Measurements from ENCODE around the gene STK26. TPM values are rescaled to one million over a fixed set of nuclear protein-coding genes. Genes with fewer than 3 reads are reported as not detected.

The STK26 gene
- total and polyA plus RNA-seq, 2 donors (not counting 1 experiment from before 2014, with no cell fraction given): 12.4 to 32.1 TPM

DNA sequence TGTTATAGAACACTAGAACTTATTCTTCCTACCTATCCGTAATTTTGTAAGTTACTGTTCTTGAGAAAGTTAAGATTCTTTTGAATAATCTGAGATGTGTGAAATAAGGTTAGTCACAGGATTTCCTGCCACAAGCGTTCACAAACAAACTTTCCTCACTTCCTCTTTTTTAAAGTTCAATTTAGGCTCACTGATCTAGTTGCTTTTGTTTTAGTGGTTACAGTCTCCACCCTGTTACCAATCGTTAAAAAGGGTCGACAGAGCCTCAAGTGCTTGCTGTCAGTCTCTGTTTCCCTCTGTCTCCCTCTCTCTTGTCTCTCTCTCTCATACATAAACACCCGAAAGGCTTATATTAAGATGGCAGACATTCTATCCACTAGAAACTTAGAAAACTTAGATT lies 35.9 kb upstream of the STK26 start:
- POLR2A ChIA-PET: interaction anchor here (2.1 kb wide), 1 partner anchor 36 kb away, joined by 4 read pairs; the partner anchor contains the start of gene STK26
- Mint-ChIP-seq H3K4me3 (peak overlapping the region; percentile 61), H3K9me3 (ENCODE audit: insufficient read depth) (no peaks in the 10 kb centered on the region), H3K27me3 (no peaks in the 10 kb centered on the region), H3K4me1 (peaks cover 53% of the 10 kb centered on the region), H3K27ac (peak overlapping the region; percentile 98)
- Histone ChIP-seq H3K4me1 (ENCODE audit: control insufficient read depth in 2 of 2, insufficient read depth in 2 of 2, low read length in 2 of 2) (peaks cover 42 to 45% of the 10 kb centered on the region in 2 donors), H3K27me3 (replicated peaks in 1 of 4; ENCODE audit: control extremely low read depth in 1 of 4, control insufficient read depth in 3 of 4, insufficient read depth in 4 of 4, low read length in 3 of 4) (no peaks in the 10 kb centered on the region), H3K27ac (ENCODE audit: low read length in 2 of 2) (peak overlapping the region; percentile 83 to 87), H3K79me2 (ENCODE audit: control insufficient read depth, insufficient read depth, low read length) (no peaks in the 10 kb centered on the region), H3K36me3 (replicated peaks in 1 of 2; ENCODE audit: control extremely low read depth in 1 of 2, control insufficient read depth in 1 of 2, extremely low read depth in 1 of 2, insufficient read depth in 2 of 2, low read length in 1 of 2) (no peaks in the 10 kb centered on the region), H3K4me3 (ENCODE audit: control extremely low read depth in 1 of 5, extremely low read depth in 1 of 5, insufficient read depth in 1 of 5, low read depth in 2 of 5, low read length in 4 of 5) (peak overlapping the region in 3 of 5 experiments; percentile 3 to 30 (median 30)), H3K9ac (ENCODE audit: low read length) (peak overlapping the region; percentile 40), H3K9me3 (ENCODE audit: control extremely low read depth in 1 of 3, control insufficient read depth in 2 of 3, insufficient read depth in 1 of 3, low read length in 2 of 3) (peaks cover 0 to 5% (median 0%) of the 10 kb centered on the region in 3 donors), H3K4me2 (replicated peaks; ENCODE audit: low read depth, low read length, poor library complexity, severe bottlenecking) (peak overlapping the region; percentile 55), H2AFZ (ENCODE audit: insufficient read depth, low read depth, low read length, poor library complexity, severe bottlenecking) (peak overlapping the region; percentile 60), H4K20me1 (ENCODE audit: control insufficient read depth, insufficient read depth, low read length, poor library complexity, severe bottlenecking) (no peaks in the 10 kb centered on the region)
- WGBS (ENCODE audit: insufficient coverage): 0% methylated on average over 1 of the region's 5 CpGs
- DNase-seq: peak; percentile 74
- peak; percentile 93 for ATAC-seq (ENCODE audit: low read depth)
- intact Hi-C loops (cut with micrococcal nuclease): loop anchor here (1.0 kb wide), 2 partner anchors 35 to 231 kb away; no protein-coding TSS in a partner anchor
- TF ChIP-seq, protein P1, sequence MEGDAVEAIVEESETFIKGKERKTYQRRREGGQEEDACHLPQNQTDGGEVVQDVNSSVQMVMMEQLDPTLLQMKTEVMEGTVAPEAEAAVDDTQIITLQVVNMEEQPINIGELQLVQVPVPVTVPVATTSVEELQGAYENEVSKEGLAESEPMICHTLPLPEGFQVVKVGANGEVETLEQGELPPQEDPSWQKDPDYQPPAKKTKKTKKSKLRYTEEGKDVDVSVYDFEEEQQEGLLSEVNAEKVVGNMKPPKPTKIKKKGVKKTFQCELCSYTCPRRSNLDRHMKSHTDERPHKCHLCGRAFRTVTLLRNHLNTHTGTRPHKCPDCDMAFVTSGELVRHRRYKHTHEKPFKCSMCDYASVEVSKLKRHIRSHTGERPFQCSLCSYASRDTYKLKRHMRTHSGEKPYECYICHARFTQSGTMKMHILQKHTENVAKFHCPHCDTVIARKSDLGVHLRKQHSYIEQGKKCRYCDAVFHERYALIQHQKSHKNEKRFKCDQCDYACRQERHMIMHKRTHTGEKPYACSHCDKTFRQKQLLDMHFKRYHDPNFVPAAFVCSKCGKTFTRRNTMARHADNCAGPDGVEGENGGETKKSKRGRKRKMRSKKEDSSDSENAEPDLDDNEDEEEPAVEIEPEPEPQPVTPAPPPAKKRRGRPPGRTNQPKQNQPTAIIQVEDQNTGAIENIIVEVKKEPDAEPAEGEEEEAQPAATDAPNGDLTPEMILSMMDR (IDR thresholded peaks at IDR 0.05): no peak
- no peak for TF ChIP-seq EZH2 (IDR thresholded peaks at IDR 0.05; ENCODE audit: borderline replicate concordance, insufficient read depth, low read depth, low read length, poor library complexity, severe bottlenecking)
- CTCF ChIA-PET: interaction anchor here (0.8 kb wide), 1 partner anchor 232 kb away, joined by 3 read pairs; the partner anchor contains the start of gene RAP2C

DNA sequence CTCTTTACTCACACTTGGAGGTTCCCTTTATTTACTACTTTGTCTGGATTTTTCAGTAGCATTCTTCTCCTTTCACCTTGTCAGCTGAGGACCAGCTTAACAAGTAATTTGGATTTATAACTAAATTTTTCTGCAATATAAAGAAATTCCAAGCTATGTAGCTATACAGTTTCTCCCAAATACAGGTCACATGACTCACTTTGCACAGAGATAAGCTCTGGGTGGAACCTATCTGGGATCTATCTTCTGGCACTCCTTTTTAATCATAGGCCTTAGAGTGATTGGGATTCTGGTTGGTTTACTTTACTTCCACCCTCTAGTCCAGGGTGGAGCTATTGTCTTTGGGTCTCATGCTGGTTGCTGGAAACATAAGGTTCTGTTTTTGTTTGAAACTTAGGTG lies 34.9 kb upstream of the STK26 start:
- H2AFZ ChIP-seq (ENCODE audit: insufficient read depth, low read depth, low read length, poor library complexity, severe bottlenecking): no peak overlapping the region
- DNase-seq (no peak), ATAC-seq (ENCODE audit: low read depth) (no peak)
- no peaks in the 10 kb centered on the region for H3K27me3 ChIP-seq (replicated peaks in 1 of 4; ENCODE audit: control extremely low read depth in 1 of 4, control insufficient read depth in 3 of 4, insufficient read depth in 4 of 4, low read length in 3 of 4)
- peak overlapping the region; percentile 83 to 87 for H3K27ac ChIP-seq (ENCODE audit: low read length in 2 of 2)
- H3K36me3 ChIP-seq (replicated peaks in 1 of 2; ENCODE audit: control extremely low read depth in 1 of 2, control insufficient read depth in 1 of 2, extremely low read depth in 1 of 2, insufficient read depth in 2 of 2, low read length in 1 of 2): no peaks in the 10 kb centered on the region
- H3K9ac ChIP-seq (ENCODE audit: low read length): no peak overlapping the region
- no peaks in the 10 kb centered on the region for H3K9me3 Mint-ChIP-seq (ENCODE audit: insufficient read depth)
- intact Hi-C loops (cut with micrococcal nuclease): no loop called here
- ChIA-PET POLR2A (interaction anchor here (2.1 kb wide), 1 partner anchor 35 kb away, joined by 4 read pairs; the partner anchor contains the start of gene STK26), CTCF (interaction anchor here (0.8 kb wide), 1 partner anchor 231 kb away, joined by 3 read pairs; the partner anchor contains the start of gene RAP2C)
- no peaks in the 10 kb centered on the region for H4K20me1 ChIP-seq (ENCODE audit: control insufficient read depth, insufficient read depth, low read length, poor library complexity, severe bottlenecking)
- H3K4me2 ChIP-seq (replicated peaks; ENCODE audit: low read depth, low read length, poor library complexity, severe bottlenecking): peak overlapping the region; percentile 55
- peaks cover 42 to 45% of the 10 kb centered on the region in 2 donors for H3K4me1 ChIP-seq (ENCODE audit: control insufficient read depth in 2 of 2, insufficient read depth in 2 of 2, low read length in 2 of 2)
- peaks cover 0 to 5% (median 0%) of the 10 kb centered on the region in 3 donors for H3K9me3 ChIP-seq (ENCODE audit: control extremely low read depth in 1 of 3, control insufficient read depth in 2 of 3, insufficient read depth in 1 of 3, low read length in 2 of 3)
- no peak for TF ChIP-seq EZH2 (IDR thresholded peaks at IDR 0.05; ENCODE audit: borderline replicate concordance, insufficient read depth, low read depth, low read length, poor library complexity, severe bottlenecking)
- no peaks in the 10 kb centered on the region for H3K79me2 ChIP-seq (ENCODE audit: control insufficient read depth, insufficient read depth, low read length)
- peak overlapping the region; percentile 84 for H3K27ac Mint-ChIP-seq
- no peak overlapping the region for H3K4me3 ChIP-seq (ENCODE audit: control extremely low read depth in 1 of 5, extremely low read depth in 1 of 5, insufficient read depth in 1 of 5, low read depth in 2 of 5, low read length in 4 of 5)
- H3K27me3 Mint-ChIP-seq: no peaks in the 10 kb centered on the region
- no peak overlapping the region for H3K4me3 Mint-ChIP-seq
- H3K4me1 Mint-ChIP-seq: peaks cover 43% of the 10 kb centered on the region
